Fibroblast of skin of back (primary cell): Measurements from ENCODE around the gene PHF21B. TPM values are rescaled to one million over a fixed set of nuclear protein-coding genes. Genes with fewer than 3 reads are reported as not detected.
A peak's percentile ranks its signal among the peaks of the same experiment; 100 is the strongest.
"Not testable (repeated sequence)": the region's sequence is repeated elsewhere in the genome, so short reads cannot be mapped to it uniquely, and the experiment has no call there.

Experiments used
- DNase-seq: peaks from one replicate; pipeline ENCODE4 v3.0.0-alpha.2; 2013
- polyA plus RNA-seq, 2 experiments: library from polyadenylated mRNA; unstranded; fragments of 120-200 nt; gene quantifications; one replicate each; pipeline ENCODE4 v1.2.1, GENCODE V29; 2013; ENCODE audit not compliant: insufficient read length in 2 of 2

PHF21B gene
- polyA plus RNA-seq (2013, experiment 1 of 2; ENCODE audit: insufficient read length), result 0.22 TPM
- 0.07 TPM for polyA plus RNA-seq (2013, experiment 2 of 2; ENCODE audit: insufficient read length)

- peak; percentile 62 for DNase-seq
These were observed at the start of gene PHF21B for GRCh38 chr22:45009606-45010531. PHF21B (minus strand) TSS chr22:45010005; CDS start chr22:45009549, 456 bp downstream.

GRCh38 chr22:45059296-45059695, 49.5 kb upstream of the PHF21B start:
- no peak for DNase-seq

- peak; percentile 71 for DNase-seq
These were observed 48.8 kb upstream of the PHF21B start for GRCh38 chr22:45058622-45058912.

GRCh38 chr22:45055936-45056335, 46.1 kb upstream of the PHF21B start:
- DNase-seq, result no peak

- DNase-seq, result no peak
These were observed 43.8 kb upstream of the PHF21B start for GRCh38 chr22:45053571-45053970.

GRCh38 chr22:45053094-45053493, 43.3 kb upstream of the PHF21B start:
- DNase-seq, result no peak

- not testable (repeated sequence) for DNase-seq
These were observed 42.9 kb upstream of the PHF21B start for GRCh38 chr22:45052665-45053064.

- no peak for DNase-seq
These were observed 42.1 kb upstream of the PHF21B start for GRCh38 chr22:45051946-45052345.

- no peak for DNase-seq
These were observed 41.6 kb upstream of the PHF21B start for GRCh38 chr22:45051419-45051818.

GRCh38 chr22:45047260-45047659, 37.5 kb upstream of the PHF21B start:
- no peak for DNase-seq

GRCh38 chr22:45045208-45045607, 35.4 kb upstream of the PHF21B start:
- no peak for DNase-seq

GRCh38 chr22:45042263-45042662, 32.5 kb upstream of the PHF21B start:
- DNase-seq, result no peak

GRCh38 chr22:45039133-45039532, 29.3 kb upstream of the PHF21B start:
- DNase-seq, result no peak

- no peak for DNase-seq
These were observed 26.3 kb upstream of the PHF21B start for GRCh38 chr22:45036154-45036553.

GRCh38 chr22:45034821-45035220, 25.0 kb upstream of the PHF21B start:
- no peak for DNase-seq

GRCh38 chr22:45034156-45034555, 24.4 kb upstream of the PHF21B start:
- no peak for DNase-seq

- no peak for DNase-seq
These were observed 23.3 kb upstream of the PHF21B start for GRCh38 chr22:45033136-45033535.

- no peak for DNase-seq
These were observed 22.0 kb upstream of the PHF21B start for GRCh38 chr22:45031629-45032403.

GRCh38 chr22:45029501-45029900, 19.7 kb upstream of the PHF21B start:
- no peak for DNase-seq

GRCh38 chr22:45026511-45026910, 16.7 kb upstream of the PHF21B start:
- no peak for DNase-seq

GRCh38 chr22:45023431-45023830, 13.6 kb upstream of the PHF21B start:
- no peak for DNase-seq

GRCh38 chr22:45019861-45020655, 10.3 kb upstream of the PHF21B start:
- DNase-seq, result no peak

GRCh38 chr22:45014654-45015053, 4.8 kb upstream of the PHF21B start:
- DNase-seq, result no peak
